Right renal cortex interstitium (tissue), 3 donors: ENCODE results near the gene PAFAH1B1. TPM values are rescaled to one million over a fixed set of nuclear protein-coding genes. Genes with fewer than 3 reads are reported as not detected.
"Not testable (repeated sequence)": the region's sequence is repeated elsewhere in the genome, so short reads cannot be mapped to it uniquely, and the experiment has no call there.

Experiments
- DNase-seq, 3 donors: peaks; one replicate each; pipeline ENCODE4 v3.0.0-alpha.2; 2013; ENCODE audit warnings: low read depth in 3 of 3, low spot score in 2 of 3
- polyA plus RNA-seq, 3 donors: library from polyadenylated mRNA; unstranded; fragments of 120-200 nt; gene quantifications; one replicate each; pipeline ENCODE4 v1.2.1, GENCODE V29; 2013; ENCODE audit not compliant: insufficient read length in 3 of 3

The PAFAH1B1 gene
- polyA plus RNA-seq, 3 donors = 129 to 130 (median 130) TPM

GRCh38 chr17:2593821-2594721 lies 617 bp downstream of the PAFAH1B1 start:
- peak; percentile 48 to 71 (median 63) for DNase-seq

GRCh38 chr17:2594722-2595599 lies 1.5 kb downstream of the PAFAH1B1 start:
- DNase-seq = peak in 2 of 3 donors; percentile 13 to 27

GRCh38 chr17:2595716-2596115 lies 2.3 kb downstream of the PAFAH1B1 start:
- DNase-seq = no peak

GRCh38 chr17:2598166-2598565 lies 4.7 kb downstream of the PAFAH1B1 start:
- no peak for DNase-seq

GRCh38 chr17:2602597-2603017 lies 9.2 kb downstream of the PAFAH1B1 start:
- DNase-seq = no peak

GRCh38 chr17:2608350-2608913 lies 15.0 kb downstream of the PAFAH1B1 start:
- DNase-seq = no peak

GRCh38 chr17:2609091-2609490 lies 15.6 kb downstream of the PAFAH1B1 start:
- no peak for DNase-seq

GRCh38 chr17:2610195-2611175 lies 17.0 kb downstream of the PAFAH1B1 start:
- no peak for DNase-seq

GRCh38 chr17:2611627-2612026 lies 18.2 kb downstream of the PAFAH1B1 start:
- DNase-seq = no peak

- DNase-seq = no peak
These were observed 19.2 kb downstream of the PAFAH1B1 start for GRCh38 chr17:2612630-2613029.

- no peak for DNase-seq
These were observed 19.8 kb downstream of the PAFAH1B1 start for GRCh38 chr17:2613089-2613808.

GRCh38 chr17:2615882-2616281 lies 22.4 kb downstream of the PAFAH1B1 start:
- DNase-seq = no peak

GRCh38 chr17:2621241-2621640 lies 27.8 kb downstream of the PAFAH1B1 start:
- no peak for DNase-seq

- not testable (repeated sequence) for DNase-seq
These were observed 28.5 kb downstream of the PAFAH1B1 start for GRCh38 chr17:2621951-2622405.

GRCh38 chr17:2622721-2623301 lies 29.4 kb downstream of the PAFAH1B1 start:
- DNase-seq = not testable (repeated sequence)

GRCh38 chr17:2624292-2624731 lies 30.9 kb downstream of the PAFAH1B1 start:
- DNase-seq = no peak

- not testable (repeated sequence) for DNase-seq
These were observed 33.3 kb downstream of the PAFAH1B1 start for GRCh38 chr17:2626626-2627219.

- DNase-seq = not testable (repeated sequence)
These were observed 35.5 kb downstream of the PAFAH1B1 start for GRCh38 chr17:2628922-2629321.
